ENCODE data around the gene ERICH6. TPM values are rescaled to one million over a fixed set of nuclear protein-coding genes. Genes with fewer than 3 reads are reported as not detected.
A peak's percentile ranks its signal among the peaks of the same experiment; 100 is the strongest.

The ERICH6 gene
- total RNA-seq, 1 experiment from 2014 or later = 0.66 TPM

- peaks cover 20% of the 10 kb centered on the region for H3K36me3 ChIP-seq
- H3K9me3 ChIP-seq = no peaks in the 10 kb centered on the region
- H3K27me3 ChIP-seq = no peaks in the 10 kb centered on the region
- H3K4me3 ChIP-seq = no peak overlapping the region
- no peak for DNase-seq
These were observed 35.6 kb upstream of the ERICH6 start for GRCh38 chr3:150739200-150739863.

- H3K9me3 ChIP-seq = no peaks in the 10 kb centered on the region
- H3K4me3 ChIP-seq = no peak overlapping the region
- no peak for DNase-seq
- no peaks in the 10 kb centered on the region for H3K27me3 ChIP-seq
- peaks cover 20% of the 10 kb centered on the region for H3K36me3 ChIP-seq
These were observed 35.0 kb upstream of the ERICH6 start for GRCh38 chr3:150738688-150739087.

GRCh38 chr3:150737874-150738679 lies 34.4 kb upstream of the ERICH6 start:
- no peaks in the 10 kb centered on the region for H3K27me3 ChIP-seq
- DNase-seq = no peak
- H3K9me3 ChIP-seq = no peaks in the 10 kb centered on the region
- H3K36me3 ChIP-seq = peaks cover 20% of the 10 kb centered on the region
- no peak overlapping the region for H3K4me3 ChIP-seq

- H3K27me3 ChIP-seq = no peaks in the 10 kb centered on the region
- H3K4me3 ChIP-seq = no peak overlapping the region
- peaks cover 16% of the 10 kb centered on the region for H3K36me3 ChIP-seq
- DNase-seq = no peak
- H3K9me3 ChIP-seq = no peaks in the 10 kb centered on the region
These were observed 33.4 kb upstream of the ERICH6 start for GRCh38 chr3:150736903-150737832.

- Histone ChIP-seq H3K4me3 (no peak overlapping the region), H3K27me3 (no peaks in the 10 kb centered on the region), H3K36me3 (peaks cover 7% of the 10 kb centered on the region), H3K9me3 (no peaks in the 10 kb centered on the region)
- DNase-seq = no peak
These were observed 32.6 kb upstream of the ERICH6 start for GRCh38 chr3:150736316-150736719.

- Histone ChIP-seq H3K9me3 (no peaks in the 10 kb centered on the region), H3K36me3 (no peaks in the 10 kb centered on the region; the same call in 1 of the 2 replicates), H3K4me3 (no peak overlapping the region), H3K27me3 (no peaks in the 10 kb centered on the region)
- DNase-seq = no peak
These were observed 31.0 kb upstream of the ERICH6 start for GRCh38 chr3:150734795-150735119.

- Histone ChIP-seq H3K4me3 (no peak overlapping the region), H3K36me3 (no peaks in the 10 kb centered on the region; the same call in 1 of the 2 replicates), H3K27me3 (no peaks in the 10 kb centered on the region), H3K9me3 (no peaks in the 10 kb centered on the region)
- no peak for DNase-seq
These were observed 30.4 kb upstream of the ERICH6 start for GRCh38 chr3:150733936-150734794.

GRCh38 chr3:150733373-150733935 lies 29.7 kb upstream of the ERICH6 start:
- Histone ChIP-seq H3K4me3 (no peak overlapping the region), H3K9me3 (no peaks in the 10 kb centered on the region), H3K27me3 (no peaks in the 10 kb centered on the region), H3K36me3 (no peaks in the 10 kb centered on the region)
- peak; percentile 59 for DNase-seq

- H3K4me3 ChIP-seq = no peak overlapping the region
- no peaks in the 10 kb centered on the region for H3K9me3 ChIP-seq
- no peaks in the 10 kb centered on the region for H3K27me3 ChIP-seq
- H3K36me3 ChIP-seq = no peaks in the 10 kb centered on the region
- no peak for DNase-seq
These were observed 26.1 kb upstream of the ERICH6 start for GRCh38 chr3:150729682-150730360.

- no peaks in the 10 kb centered on the region for H3K9me3 ChIP-seq
- no peaks in the 10 kb centered on the region for H3K27me3 ChIP-seq
- H3K4me3 ChIP-seq = no peak overlapping the region
- DNase-seq = no peak
- no peaks in the 10 kb centered on the region for H3K36me3 ChIP-seq
These were observed 24.2 kb upstream of the ERICH6 start for GRCh38 chr3:150727653-150728502.

GRCh38 chr3:150725548-150725947 lies 21.8 kb upstream of the ERICH6 start:
- H3K4me3 ChIP-seq = no peak overlapping the region
- H3K36me3 ChIP-seq = no peaks in the 10 kb centered on the region
- H3K27me3 ChIP-seq = no peaks in the 10 kb centered on the region
- no peak for DNase-seq
- no peaks in the 10 kb centered on the region for H3K9me3 ChIP-seq

GRCh38 chr3:150723946-150724345 lies 20.2 kb upstream of the ERICH6 start:
- H3K36me3 ChIP-seq = no peaks in the 10 kb centered on the region
- H3K9me3 ChIP-seq = no peaks in the 10 kb centered on the region
- DNase-seq = no peak

GRCh38 chr3:150722267-150722666 lies 18.5 kb upstream of the ERICH6 start:
- no peak for DNase-seq
- Histone ChIP-seq H3K9me3 (no peaks in the 10 kb centered on the region), H3K27me3 (no peaks in the 10 kb centered on the region), H3K36me3 (no peaks in the 10 kb centered on the region), H3K4me3 (no peak overlapping the region)

More at GRCh38 chr3:150723946-150724345, 20.2 kb upstream of the ERICH6 start:
- Histone ChIP-seq H3K27me3 (no peaks in the 10 kb centered on the region), H3K4me3 (no peak overlapping the region)

GRCh38 chr3:150721285-150722130 lies 17.8 kb upstream of the ERICH6 start:
- Histone ChIP-seq H3K36me3 (no peaks in the 10 kb centered on the region), H3K9me3 (no peaks in the 10 kb centered on the region), H3K4me3 (no peak overlapping the region), H3K27me3 (no peaks in the 10 kb centered on the region)
- DNase-seq = no peak
